Kidney (tissue), 14 donors: ENCODE measurements around the gene AP5Z1. TPM values are rescaled to one million over a fixed set of nuclear protein-coding genes. Genes with fewer than 3 reads are reported as not detected.

ENCODE experiments used
- DNase-seq, 5 donors: peaks; one replicate each; pipeline ENCODE4 v3.0.0-alpha.2; 2013 to 2020
- FAIRE-seq: peaks from 2 replicates; lab custom pipeline; 2012; peaks lifted over from hg19 to GRCh38; lab: Jason Lieb, UNC
- H3K27ac ChIP-seq, 2 donors: one replicate each; pipeline ENCODE4 v1.7.0; 2013; ENCODE audit warnings: low read depth in 2 of 2, low read length in 2 of 2, inconsistent platforms in 1 of 2
- H3K27me3 ChIP-seq: one replicate; pipeline ENCODE4 v1.7.1; 2013; ENCODE audit warnings: low read length, inconsistent platforms; ENCODE audit not compliant: control insufficient read depth, insufficient read depth
- H3K36me3 ChIP-seq, 3 donors: one replicate each; pipeline versions ENCODE4 v1.7.0 to v1.7.1; 2013; ENCODE audit warnings: low read length in 3 of 3, control low read depth in 1 of 3, inconsistent platforms in 1 of 3; ENCODE audit not compliant: insufficient read depth in 3 of 3, control insufficient read depth in 2 of 3
- H3K4me1 ChIP-seq, 3 donors: one replicate each; pipeline versions ENCODE4 v1.7.0 to v1.7.1; 2013; ENCODE audit warnings: low read length in 3 of 3, inconsistent platforms in 1 of 3, low read depth in 1 of 3; ENCODE audit not compliant: control insufficient read depth in 2 of 3, insufficient read depth in 2 of 3
- H3K4me3 ChIP-seq, 3 donors: one replicate each; pipeline versions ENCODE4 v1.7.0 to v1.8.1; 2013; ENCODE audit warnings: low read length in 3 of 3, control low read depth in 1 of 3, inconsistent platforms in 1 of 3
- H3K9ac ChIP-seq, 3 donors: one replicate each; pipeline versions ENCODE4 v1.7.0 to v1.7.1; 2013; ENCODE audit warnings: low read length in 3 of 3, control low read depth in 1 of 3, inconsistent platforms in 1 of 3
- H3K9me3 ChIP-seq, 3 donors: one replicate each; pipeline versions ENCODE4 v1.7.0 to v1.7.1; 2013; ENCODE audit warnings: low read length in 3 of 3, control low read depth in 1 of 3, inconsistent platforms in 1 of 3; ENCODE audit not compliant: control insufficient read depth in 2 of 3, insufficient read depth in 1 of 3
- intact Hi-C: fragments of 100-400 bp; cut with DNase I; formaldehyde crosslinking; loops from one replicate; pipeline ENCODE4 v1.11.1; 2022
- polyA plus RNA-seq: library from polyadenylated mRNA; stranded (reverse); fragments of 350-450 nt; fragmentation: Illumina TruSeq; extraction: RNeasy Lipid Tissue Mini Kit (QIAGEN cat#74804); gene quantifications from one replicate; pipeline ENCODE4 v1.2.3, GENCODE V29; 2014; ENCODE audit warnings: low read depth, low replicate concordance; ENCODE audit not compliant: insufficient read depth
- total RNA-seq: library from RNA; stranded (reverse); fragmentation: NEBNext Ultra II Directional; extraction: Animal tissue kit (Norgen Biotek cat#: 25700); gene quantifications from one replicate; pipeline ENCODE4 v1.2.1, GENCODE V29; 2021
- TF ChIP-seq, protein P1 (sequence below): IDR thresholded peaks from 3 replicates; pipeline ENCODE4 v1.5.1; 2012; ENCODE audit warnings: mild to moderate bottlenecking, moderate library complexity, borderline replicate concordance; ENCODE audit not compliant: insufficient read depth; ENCODE audit errors: extremely low read depth
- donor health status: control.
- donor health status: control.
- donor health status: control.
- donor health status: control.
- donor health status: control.
- donor health status: DM: yes; HTN: yes; CAD: no.
- donor health status: Normal renal cell carcinoma (clear cell type).

The AP5Z1 gene
- total and polyA plus RNA-seq, 2 donors from 2014 or later: 23.4 to 38.5 TPM

DNA sequence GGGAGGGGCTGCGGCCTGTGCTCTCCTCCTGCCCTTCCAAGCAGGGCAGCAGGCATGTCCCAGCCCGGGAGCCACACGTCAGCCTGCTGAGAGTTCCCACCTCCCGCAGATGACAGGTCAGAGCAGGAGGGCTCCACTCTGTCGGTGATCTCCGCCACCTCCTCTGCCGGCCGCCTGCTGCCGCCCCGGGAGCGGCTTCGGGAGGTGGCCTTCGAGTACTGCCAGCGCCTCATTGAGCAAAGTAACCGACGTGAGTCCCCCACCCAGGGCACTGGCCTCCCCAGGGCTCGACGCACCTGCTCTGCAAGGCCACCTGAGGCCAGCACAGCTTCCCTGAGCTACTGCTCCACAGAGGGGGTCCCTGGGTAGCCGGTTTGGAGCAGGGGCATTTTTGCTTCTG, 9.4 kb downstream of the AP5Z1 start:
- H3K9ac ChIP-seq: no peak overlapping the region
- H3K4me1 ChIP-seq: no peaks in the 10 kb centered on the region
- DNase-seq (no peak), FAIRE-seq (no peak)
- no peak overlapping the region for H3K27ac ChIP-seq
- no peaks in the 10 kb centered on the region for H3K9me3 ChIP-seq
- no peak overlapping the region for H3K4me3 ChIP-seq
- intact Hi-C loops: loop anchor here (10.0 kb wide), 1 partner anchor 300 kb away; no protein-coding TSS in a partner anchor
- H3K36me3 ChIP-seq: peaks cover 0 to 22% (median 8%) of the 10 kb centered on the region in 3 donors
- TF ChIP-seq, protein P1, sequence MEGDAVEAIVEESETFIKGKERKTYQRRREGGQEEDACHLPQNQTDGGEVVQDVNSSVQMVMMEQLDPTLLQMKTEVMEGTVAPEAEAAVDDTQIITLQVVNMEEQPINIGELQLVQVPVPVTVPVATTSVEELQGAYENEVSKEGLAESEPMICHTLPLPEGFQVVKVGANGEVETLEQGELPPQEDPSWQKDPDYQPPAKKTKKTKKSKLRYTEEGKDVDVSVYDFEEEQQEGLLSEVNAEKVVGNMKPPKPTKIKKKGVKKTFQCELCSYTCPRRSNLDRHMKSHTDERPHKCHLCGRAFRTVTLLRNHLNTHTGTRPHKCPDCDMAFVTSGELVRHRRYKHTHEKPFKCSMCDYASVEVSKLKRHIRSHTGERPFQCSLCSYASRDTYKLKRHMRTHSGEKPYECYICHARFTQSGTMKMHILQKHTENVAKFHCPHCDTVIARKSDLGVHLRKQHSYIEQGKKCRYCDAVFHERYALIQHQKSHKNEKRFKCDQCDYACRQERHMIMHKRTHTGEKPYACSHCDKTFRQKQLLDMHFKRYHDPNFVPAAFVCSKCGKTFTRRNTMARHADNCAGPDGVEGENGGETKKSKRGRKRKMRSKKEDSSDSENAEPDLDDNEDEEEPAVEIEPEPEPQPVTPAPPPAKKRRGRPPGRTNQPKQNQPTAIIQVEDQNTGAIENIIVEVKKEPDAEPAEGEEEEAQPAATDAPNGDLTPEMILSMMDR: no peak
- no peaks in the 10 kb centered on the region for H3K27me3 ChIP-seq

GRCh38 chr7:4785371-4785770, 9.9 kb downstream of the AP5Z1 start:
- no peak for FAIRE-seq
- no peak for DNase-seq
- H3K36me3 ChIP-seq: peaks cover 0 to 26% (median 8%) of the 10 kb centered on the region in 3 donors
- H3K27ac ChIP-seq: no peak overlapping the region
- TF ChIP-seq, protein P1: no peak
- no peaks in the 10 kb centered on the region for H3K9me3 ChIP-seq
- H3K4me1 ChIP-seq: no peaks in the 10 kb centered on the region
- H3K27me3 ChIP-seq: no peaks in the 10 kb centered on the region
- H3K9ac ChIP-seq: no peak overlapping the region
- H3K4me3 ChIP-seq: no peak overlapping the region
- intact Hi-C loops: loop anchor here (10.0 kb wide), 1 partner anchor 299 kb away; no protein-coding TSS in a partner anchor

- H3K36me3 ChIP-seq: peaks cover 0 to 23% (median 11%) of the 10 kb centered on the region in 3 donors
- TF ChIP-seq, protein P1: no peak
- intact Hi-C loops: loop anchor here (10.0 kb wide), 1 partner anchor 299 kb away; no protein-coding TSS in a partner anchor
Observed at GRCh38 chr7:4786015-4786414, 10.6 kb downstream of the AP5Z1 start.

DNA sequence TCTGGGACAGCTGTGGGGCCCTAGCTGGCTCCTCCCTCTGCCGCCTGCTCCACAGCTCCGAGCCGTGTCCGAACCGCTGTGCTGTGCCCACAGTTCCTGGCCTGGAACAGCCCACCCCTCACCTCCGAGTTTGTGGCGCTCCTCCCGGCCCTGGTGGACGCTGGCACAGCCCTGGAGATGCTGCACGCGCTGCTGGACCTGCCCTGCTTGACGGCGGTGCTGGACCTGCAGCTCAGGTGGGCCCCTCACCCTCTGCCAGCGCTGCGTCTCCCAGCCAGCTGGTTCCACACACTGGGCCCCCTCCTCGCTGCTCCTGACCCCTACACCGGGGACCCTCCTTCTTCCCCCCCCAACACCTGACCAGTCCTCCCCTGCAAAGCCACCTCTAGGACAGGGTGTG, 12.1 kb downstream of the AP5Z1 start:
- H3K4me1 ChIP-seq: no peaks in the 10 kb centered on the region
- intact Hi-C loops: loop anchor here (10.0 kb wide), 1 partner anchor 297 kb away; no protein-coding TSS in a partner anchor
- no peak overlapping the region for H3K9ac ChIP-seq
- H3K36me3 ChIP-seq: peaks cover 0 to 18% (median 3%) of the 10 kb centered on the region in 3 donors
- FAIRE-seq: no peak
- H3K4me3 ChIP-seq: no peak overlapping the region
- TF ChIP-seq, protein P1: no peak
- H3K9me3 ChIP-seq: no peaks in the 10 kb centered on the region
- H3K27me3 ChIP-seq: no peaks in the 10 kb centered on the region
- H3K27ac ChIP-seq: no peak overlapping the region
- DNase-seq: peak in 1 of 5 donors; percentile 74

More at GRCh38 chr7:4786015-4786414, 10.6 kb downstream of the AP5Z1 start:
- no peak overlapping the region for H3K4me3 ChIP-seq
- no peak overlapping the region for H3K9ac ChIP-seq
- H3K27me3 ChIP-seq: no peaks in the 10 kb centered on the region
- H3K27ac ChIP-seq: no peak overlapping the region
- H3K4me1 ChIP-seq: no peaks in the 10 kb centered on the region
- no peaks in the 10 kb centered on the region for H3K9me3 ChIP-seq
- FAIRE-seq (no peak), DNase-seq (no peak)
